CD1c-positive myeloid dendritic cell (primary cell): ENCODE data around the gene PHACTR2.
"Not testable (repeated sequence)": the region's sequence is repeated elsewhere in the genome, so short reads cannot be mapped to it uniquely, and the experiment has no call there.

Experiments
- DNase-seq: peaks from one replicate; pipeline ENCODE4 v3.0.0-alpha.2; 2016; ENCODE audit errors: extremely low spot score

Gene PHACTR2

DNA sequence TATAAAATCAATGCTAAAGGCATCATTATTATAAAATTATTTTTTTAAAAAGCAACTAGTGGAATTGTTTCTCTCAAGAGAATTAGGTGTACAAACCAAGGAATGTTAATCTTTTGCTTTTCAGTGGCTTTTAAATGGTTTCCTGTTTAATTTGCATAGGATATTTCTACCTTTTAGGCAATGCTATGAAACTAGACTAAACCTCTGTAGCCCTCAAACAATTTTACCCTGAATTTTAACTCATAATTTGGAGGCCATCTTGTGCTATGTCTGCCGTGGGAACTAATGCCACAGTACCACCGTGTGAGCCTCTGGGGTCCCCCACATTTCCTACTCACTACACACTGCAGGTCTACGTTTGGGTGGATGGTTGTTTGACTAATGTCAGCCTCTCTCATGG is 20.6 kb downstream of the PHACTR2 start:
- no peak for DNase-seq

DNA sequence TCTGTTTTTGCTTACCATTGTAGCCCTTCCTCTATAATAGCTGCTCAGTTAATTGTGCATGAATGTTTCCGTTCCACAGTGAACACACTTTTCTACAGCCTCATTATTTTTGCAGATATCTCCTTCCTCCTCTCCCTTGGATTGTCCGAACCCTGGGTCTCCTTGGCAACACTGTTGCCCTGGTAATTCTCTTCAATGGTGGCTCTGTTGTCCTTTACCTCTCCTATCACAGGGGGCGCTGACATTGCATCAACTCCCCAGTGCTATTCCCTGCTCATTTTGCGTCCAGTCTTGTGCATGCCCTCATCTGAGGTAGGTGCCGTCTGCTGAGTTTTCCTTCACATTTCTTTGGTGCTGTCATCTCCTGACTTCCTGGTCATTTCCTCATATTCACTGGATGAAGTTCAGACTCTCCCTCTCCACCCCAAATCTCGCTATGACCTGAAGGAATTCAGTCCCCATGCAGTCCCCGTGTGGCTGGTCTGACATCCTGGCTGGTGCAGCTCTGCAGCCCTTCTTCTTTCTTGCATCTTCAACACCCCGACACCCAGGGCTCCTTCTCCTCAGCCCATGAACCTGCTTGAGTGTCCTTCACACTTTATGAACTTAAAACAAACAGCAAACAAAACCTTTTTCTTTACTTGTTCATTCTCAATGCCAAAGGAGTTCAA is 21.1 kb downstream of the PHACTR2 start:
- DNase-seq: no peak

DNA sequence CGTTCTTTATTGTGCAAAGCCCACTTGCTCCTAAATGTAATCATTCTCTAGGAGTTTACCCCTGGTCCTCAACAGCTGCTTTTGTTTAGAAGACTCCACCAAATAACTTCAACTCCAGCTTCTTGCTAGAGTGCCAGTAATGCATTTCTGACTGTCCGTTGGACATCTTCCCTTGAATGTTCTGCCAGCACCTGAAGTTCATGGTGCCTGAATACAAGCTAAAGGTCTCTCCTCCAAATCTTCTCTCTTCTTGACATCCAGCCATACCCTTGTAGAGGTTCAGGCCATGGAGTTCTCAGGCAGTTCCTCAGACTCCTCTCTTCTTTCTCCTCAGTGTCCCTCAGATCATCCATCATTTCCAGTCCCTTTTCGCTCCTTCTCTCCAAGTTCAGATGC is 21.7 kb downstream of the PHACTR2 start:
- DNase-seq: no peak

DNA sequence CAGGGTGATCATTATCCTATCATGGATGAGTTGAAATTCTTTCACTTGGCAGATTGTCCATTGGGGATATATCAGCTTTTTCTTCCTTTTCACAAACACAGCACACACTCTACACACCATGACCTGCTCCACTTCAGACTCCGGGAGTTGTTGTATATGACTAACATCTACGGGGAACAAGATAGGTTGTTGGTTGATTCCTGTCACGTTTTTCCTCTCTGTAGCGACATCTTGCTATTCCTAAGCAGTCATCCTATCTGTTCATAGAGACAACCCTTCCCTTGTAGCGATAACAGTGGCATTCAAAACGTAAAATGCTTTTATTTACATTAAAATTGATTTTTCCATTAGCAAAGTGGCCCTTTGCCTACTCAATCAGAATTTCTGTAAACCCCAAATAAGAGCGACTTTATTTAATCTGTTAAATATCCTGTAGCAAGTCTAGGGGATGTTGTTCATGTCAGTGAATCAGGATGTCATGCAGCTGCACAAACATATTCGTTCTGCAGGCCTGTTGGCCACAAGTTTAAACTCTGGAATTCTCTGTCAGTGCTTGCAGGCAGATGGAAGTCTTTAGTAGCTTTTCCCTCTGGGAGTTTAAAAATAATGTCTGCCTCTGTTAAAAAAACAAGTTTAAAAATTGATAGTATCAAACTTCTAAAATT is 23.1 kb downstream of the PHACTR2 start:
- no peak for DNase-seq

DNA sequence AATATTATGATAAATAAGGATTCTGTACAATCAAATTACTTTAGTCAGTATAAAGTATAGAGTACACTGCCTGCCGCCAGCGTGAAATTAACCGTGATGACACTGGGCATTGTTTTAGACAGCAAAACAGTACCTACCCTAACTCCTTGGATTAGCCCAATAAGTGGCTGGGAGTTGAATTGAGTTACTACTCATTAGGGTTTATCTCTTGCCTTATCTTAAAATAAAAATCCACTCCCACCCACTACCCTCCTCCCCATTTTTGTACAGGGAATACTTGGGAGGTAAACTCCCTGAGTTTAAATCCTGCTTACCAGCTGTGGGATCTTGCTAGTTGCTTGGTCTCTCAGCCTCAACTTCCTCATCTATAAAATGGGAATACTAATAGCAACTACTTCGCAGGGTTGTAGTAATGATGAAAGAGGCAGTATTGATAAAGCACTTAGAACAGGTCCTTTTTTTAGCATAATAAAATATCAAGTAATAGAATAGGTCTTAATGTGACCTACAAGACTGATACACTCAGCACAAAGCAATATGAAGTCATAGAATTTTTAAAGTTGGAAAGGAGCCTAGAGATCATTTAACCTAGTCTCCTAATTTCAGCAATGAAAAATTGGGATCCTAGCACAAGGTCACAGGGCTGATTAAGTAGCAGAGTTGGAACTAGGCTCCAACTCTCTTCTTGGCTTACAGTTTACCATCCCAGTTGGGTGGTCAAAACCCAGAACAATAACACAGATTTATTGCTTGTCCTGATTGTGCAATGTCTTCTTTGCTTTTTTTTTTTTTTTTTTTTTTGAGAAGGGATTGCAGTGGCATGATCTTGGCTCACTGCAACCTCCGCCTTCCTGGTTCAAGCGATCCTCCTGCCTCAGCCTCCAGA is 23.8 kb downstream of the PHACTR2 start:
- no peak for DNase-seq

DNA sequence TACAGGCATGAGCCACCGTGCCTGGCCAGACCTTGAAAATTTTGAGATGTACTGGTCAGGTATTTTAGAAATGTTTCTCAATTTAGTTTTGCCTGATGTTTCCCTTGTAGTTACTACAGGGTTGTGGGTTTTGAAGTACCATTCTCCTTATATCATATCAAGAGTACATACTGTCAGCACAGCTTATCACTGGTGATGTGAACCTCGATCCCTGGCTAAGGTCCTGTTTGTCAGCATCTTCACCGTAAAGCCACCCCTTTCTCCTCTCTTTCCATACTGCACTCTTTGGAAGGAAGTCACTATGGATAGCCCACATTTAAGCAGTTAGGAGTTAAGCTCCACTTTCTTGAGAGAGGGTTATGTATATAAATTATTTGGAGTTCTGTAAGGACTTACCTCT is 27.8 kb downstream of the PHACTR2 start:
- DNase-seq: no peak

DNA sequence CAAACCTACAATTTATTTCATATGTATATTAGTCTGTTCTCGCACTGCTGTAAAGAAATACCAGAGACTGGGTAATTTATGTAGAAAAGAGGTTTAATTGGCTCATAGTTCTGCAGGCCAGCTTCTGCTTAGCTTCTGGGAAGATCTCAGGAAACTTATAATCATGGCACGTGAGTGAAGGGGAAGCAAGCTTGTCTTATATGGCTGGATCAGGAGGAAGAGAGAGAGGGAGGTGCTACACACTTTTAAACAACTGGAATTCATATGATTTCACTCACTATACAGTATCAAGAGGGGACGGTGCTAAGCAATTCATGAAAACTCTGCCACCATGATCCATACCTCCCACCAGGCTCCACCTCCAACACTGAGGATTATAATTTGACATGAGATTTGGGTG is 29.9 kb downstream of the PHACTR2 start:
- peak; percentile 60 for DNase-seq

DNA sequence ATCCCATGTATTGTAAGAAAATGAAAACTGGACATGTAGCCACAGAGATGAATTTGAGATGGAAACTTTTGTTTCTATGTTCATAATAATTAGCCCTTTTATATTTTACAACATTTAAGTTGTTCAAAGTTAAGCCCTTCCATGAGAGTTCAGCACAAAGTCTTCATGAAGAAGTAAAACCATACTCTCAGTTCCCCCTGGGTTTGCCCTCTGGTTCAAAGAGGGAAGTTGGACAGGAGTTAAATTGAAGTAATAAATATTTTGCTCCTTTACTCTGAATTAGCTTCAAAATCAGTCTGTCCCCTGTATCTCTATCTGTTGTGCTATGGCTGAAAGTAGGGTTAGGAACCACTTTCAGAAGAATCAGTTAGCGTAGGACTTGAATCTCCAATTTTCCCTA is 31.1 kb downstream of the PHACTR2 start:
- DNase-seq: peak; percentile 75

DNA sequence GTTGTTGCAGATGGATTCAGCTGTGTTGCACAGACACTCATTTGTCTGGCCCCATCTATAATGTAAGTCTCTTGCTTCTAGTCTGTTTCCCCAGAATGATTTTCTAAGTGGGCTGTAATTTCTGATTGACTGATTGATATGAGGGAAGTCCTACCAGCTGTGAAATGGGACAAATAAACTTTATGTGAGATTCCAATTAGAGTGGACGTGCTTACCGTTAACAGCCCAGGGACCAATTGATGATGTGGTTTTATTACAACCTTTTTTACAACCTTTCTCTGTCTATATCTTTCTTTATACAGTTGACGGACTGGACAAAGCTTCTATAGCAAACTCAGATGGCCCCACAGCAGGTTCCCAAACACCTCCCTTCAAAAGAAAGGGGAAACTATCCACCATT is 33.9 kb downstream of the PHACTR2 start:
- DNase-seq: no peak

DNA sequence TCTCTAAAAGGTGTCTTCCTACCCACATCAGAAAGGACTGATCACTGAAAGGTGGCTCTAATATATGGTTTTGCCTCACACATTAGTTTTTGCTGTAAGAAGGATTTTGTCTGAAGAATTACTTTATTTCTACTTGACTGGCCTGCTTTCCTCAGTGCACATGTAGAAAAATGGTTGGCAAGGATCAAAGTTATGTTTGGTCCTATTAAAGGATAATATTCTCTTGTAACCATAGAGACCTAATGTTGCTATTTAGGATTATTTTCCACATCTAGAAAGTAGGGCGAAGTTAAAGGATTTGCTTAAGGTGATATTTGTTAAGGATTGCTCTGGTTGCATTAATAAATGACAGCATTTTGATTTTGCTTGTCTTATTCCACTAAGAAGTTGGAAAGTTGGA is 40.7 kb downstream of the PHACTR2 start:
- no peak for DNase-seq

DNA sequence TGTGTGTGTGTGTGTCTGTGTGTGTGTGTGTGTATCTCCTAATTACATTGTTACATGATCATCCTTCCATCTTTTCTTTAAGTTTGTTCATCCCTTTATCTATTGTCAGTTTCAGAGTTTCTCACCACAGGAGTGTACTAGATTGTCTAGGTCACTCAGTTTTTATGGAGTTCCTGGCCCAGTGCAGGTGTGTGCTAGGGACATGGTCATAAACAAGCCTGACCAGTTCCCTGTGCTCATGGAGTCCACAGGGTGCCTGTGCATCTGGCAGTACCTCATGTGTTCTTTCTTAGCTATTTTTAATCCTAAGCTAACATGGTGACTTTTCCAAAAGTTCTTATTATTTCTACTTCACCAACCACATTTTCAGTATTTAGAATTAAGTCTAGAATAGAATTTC is 43.9 kb downstream of the PHACTR2 start:
- DNase-seq: no peak

DNA sequence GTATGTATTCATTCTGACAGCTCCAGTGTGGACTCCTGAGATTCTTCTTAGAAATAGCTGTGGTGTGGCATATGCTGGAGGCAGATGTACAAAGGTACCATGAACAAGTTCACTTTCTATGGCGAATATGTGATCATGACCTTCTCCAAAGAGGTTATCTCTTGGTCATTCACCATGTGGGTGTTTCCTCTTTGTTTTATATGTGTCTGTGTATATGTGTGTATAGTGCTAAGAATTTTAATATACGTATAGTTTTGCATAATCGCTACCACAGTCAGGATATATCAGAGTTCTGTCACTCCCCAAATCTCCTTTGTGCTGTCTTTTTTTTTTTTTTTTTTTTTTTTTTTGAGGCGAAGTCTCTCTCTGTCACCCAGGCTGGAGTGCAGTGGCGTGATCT is 47.1 kb downstream of the PHACTR2 start:
- DNase-seq: no peak

DNA sequence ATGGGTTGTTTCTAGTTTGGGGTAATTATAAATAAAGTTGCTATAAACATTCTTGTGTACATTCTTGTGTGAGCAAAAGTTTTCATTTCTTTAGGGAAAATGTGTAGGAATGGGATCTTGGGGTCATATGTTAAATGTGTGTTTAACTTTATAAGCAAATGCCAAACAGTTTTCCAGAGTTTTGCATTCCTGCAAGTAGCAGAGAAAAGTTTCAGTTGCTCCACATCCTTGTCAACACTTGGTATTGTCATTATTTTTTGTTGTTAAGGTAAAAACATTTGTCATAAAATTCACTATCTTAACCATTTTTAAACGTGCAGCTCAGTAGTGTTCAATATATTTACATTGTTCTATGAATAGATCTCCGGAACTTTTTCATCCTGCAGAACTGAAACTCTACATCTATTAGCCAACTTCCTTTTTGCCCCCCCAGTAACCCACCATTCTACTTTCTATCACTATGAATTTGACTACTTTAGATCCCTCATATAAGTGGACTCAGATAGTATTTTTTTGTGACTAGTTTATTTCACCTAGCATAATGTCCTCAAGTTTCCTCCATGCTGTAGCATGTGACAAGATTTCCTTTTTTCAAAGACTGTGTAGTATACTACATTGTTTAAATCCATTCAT is 48.4 kb downstream of the PHACTR2 start:
- no peak for DNase-seq

DNA sequence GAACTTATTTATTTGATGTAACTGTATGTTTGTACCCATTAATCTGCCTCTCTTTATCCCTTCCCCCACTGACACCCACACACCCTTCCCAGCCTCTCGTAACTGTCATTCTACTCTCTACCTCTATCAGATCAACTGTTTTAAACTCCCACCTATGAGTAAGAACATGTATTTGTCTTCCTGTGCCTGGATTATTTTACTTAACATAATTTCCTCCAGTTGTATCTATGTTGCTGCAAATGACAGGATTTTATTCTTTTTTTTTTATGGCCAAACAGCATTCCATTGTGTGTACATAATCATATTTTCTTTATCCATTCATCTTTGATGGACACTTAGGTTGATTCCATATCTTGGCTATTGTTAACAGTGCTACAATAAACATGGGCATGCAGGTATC is 49.3 kb downstream of the PHACTR2 start:
- DNase-seq: no peak

DNA sequence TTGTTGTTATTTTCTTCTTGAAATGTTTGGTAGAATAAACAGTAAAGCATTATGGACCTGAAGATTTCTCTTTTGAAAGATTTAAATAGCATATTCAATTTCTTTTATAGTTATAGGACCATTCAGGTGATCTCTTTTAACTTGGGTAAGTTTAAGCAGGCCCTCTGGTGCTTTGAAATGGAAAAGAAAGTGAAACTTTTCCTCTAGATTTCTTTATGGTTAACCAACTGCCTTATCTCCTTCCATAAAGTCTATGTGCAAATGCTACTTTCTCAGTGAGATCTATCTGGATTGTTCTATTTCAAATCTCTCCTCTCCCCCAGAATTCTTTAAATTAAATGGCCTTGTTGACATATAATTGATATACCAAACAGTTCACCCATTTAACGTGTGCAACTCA is 54.0 kb downstream of the PHACTR2 start:
- DNase-seq: no peak

DNA sequence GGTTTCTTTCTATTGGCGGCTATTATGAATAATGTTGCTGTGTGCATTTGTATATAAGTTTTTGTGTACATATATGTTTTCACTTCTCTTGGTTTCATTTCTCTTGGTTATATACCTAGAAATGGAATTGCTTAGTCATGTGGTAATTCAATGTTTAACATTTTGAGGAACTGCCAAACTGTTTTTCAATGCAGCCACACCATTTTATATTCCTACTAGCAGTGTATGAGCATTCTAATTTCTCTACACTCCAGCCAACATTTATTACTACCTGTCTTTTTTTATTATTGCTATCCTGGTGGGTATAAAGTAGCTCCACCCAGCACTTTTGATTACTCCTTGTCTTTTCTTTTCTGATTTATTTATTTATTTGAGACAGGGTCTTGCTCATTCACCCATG is 54.8 kb downstream of the PHACTR2 start:
- DNase-seq: peak; percentile 44

DNA sequence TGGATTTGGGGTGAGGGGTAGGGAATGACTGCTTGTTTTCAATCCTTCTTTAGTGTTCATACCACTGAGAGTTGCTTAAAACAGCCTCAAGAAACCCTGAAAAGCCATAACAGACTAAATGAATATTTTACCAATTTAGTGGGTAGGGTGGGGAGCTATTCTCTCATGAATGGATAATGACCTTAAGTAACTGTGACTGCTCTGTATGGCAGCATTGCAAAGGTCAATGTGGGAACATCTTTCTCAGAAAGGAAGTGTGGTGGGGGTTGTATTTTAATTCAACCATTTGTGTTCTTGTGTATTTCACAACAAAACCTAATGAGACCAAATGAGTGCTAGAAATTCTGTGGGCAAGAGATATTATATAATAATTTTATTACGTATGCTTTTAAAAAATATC is 55.7 kb downstream of the PHACTR2 start:
- peak; percentile 15 for DNase-seq

DNA sequence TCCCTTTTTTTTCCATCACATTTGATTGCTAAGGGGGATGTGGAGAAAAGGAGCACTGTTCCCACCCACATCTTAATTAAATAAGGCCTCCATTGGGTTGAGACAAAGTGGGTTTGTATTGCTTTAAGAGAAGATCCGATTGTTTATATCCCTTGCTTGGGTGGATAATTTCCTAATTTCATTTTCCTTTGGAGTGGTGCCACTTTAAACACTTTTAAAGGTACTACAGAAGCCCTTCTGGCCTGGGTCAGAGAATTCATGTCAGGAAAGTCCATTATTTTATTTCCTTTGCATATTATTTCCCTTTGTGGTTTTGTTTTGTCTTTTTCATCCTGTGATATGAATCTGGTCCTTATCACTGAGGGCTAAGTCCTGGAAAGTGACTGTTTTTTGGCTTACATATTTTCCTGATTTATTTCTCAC is 56.9 kb downstream of the PHACTR2 start:
- DNase-seq: no peak

DNA sequence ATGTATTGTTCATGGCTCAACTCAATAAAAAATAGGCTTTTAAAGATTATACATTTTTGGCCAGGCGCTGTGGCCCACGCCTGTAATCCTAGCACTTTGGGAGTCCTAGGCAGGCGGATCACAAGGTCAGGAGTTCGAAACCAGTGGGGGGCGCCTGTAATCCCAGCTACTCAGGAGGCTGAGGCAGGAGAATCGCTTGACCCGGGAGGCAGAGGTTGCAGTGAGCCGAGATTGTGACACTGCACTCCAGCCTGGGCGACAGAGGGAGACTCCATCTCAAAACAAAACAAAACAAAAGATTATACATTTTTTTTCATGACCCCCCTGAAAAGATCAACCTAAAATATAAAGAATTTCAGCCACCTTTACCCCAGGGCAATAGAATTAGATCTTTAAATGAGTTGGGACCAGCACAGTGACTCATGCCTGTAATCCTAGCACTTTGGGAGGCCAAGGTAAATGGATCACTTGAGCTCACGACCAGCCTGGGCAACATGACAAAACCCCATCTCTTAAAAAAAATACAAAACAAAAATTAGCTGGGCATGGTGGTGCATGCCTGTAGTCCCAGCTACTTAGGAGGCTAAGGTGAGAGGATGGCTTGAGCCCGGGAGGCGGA is 60.4 kb downstream of the PHACTR2 start:
- not testable (repeated sequence) for DNase-seq

DNA sequence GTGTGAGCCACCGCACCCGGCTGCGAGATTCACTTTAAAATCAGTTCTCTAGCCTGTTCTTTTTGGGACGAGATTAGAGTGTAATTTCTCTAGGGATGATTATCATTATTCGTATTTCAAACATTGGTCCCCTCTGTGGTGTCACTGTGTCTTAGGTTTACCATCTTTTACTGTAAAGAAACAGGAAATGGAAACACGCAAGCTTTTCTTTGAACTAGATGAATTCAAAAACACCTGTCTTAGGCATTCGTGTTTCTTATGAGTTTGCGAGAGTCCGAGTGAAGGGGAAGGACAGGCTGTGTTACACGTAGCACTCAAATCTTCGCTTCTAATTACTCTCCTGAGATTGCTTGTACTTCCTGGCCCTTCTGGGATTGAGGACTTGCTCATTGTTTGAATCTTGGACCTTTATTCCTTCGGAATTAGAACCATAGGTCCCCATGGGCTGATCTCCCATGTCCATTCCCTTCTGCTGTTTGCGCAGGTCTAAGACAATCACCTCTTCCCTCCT is 61.6 kb downstream of the PHACTR2 start:
- DNase-seq: no peak

DNA sequence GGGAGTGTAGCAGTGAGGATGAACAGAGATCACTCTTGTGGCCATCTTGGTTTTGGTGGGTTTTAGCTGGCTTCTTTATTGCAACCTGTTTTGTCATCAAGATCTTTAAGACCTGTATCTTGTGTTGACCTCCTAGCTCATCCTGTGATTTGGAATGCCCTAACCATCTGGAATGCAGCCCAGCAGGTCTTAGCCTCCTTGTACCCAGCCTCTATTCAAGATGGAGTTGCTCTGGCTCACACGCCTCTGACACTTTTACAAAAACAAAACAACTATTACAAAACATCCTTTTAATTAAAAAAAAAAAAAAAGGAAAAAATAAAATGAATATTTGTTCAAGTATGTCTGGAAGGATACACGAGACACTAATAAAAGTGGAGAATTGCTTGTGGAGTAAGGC is 62.4 kb downstream of the PHACTR2 start:
- no peak for DNase-seq

DNA sequence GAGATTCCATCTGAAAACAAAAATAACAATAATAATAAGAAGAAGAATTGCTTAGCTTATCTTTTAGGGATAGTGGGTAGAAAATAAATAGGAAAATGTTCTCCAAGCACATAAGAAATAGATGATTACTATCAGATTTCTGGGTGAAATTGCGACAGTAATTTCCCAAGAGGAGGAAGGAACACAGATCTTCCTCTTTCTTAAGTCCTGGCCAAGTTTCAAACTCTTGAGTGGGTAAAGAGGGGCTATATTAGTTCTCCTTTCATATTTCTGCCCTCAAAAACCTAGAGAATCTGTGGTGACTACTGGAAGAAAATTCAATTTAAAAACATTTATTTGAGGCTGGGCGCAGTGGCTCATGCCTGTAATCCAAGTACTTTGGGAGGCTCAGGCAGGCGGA is 63.7 kb downstream of the PHACTR2 start:
- peak; percentile 76 for DNase-seq
